GM12872 (cell line): ENCODE data around the gene MED26.

Source experiments
- CTCF ChIP-seq: IDR thresholded peaks from 3 replicates; pipeline ENCODE4 v1.5.1; 2011; ENCODE audit warnings: low read depth, mild to moderate bottlenecking, low read length, moderate library complexity; ENCODE audit not compliant: insufficient read depth

Gene MED26

GRCh38 chr19:16600824-16601223 lies 27.2 kb downstream of the MED26 start:
- TF ChIP-seq CTCF = no peak

- no peak for TF ChIP-seq CTCF
Observed at GRCh38 chr19:16599655-16600346, 28.2 kb downstream of the MED26 start.

GRCh38 chr19:16598848-16599247 lies 29.2 kb downstream of the MED26 start:
- no peak for TF ChIP-seq CTCF

GRCh38 chr19:16596399-16596798 lies 31.6 kb downstream of the MED26 start:
- TF ChIP-seq CTCF = no peak

- no peak; the same call in 2 of the 3 replicates for TF ChIP-seq CTCF
Observed at GRCh38 chr19:16595097-16595496, 32.9 kb downstream of the MED26 start.

GRCh38 chr19:16594681-16595091 lies 33.3 kb downstream of the MED26 start:
- TF ChIP-seq CTCF = peak; percentile 21; the same call in 1 of the 3 replicates

- 0 out of 3 replicates have a peak, but pooled peaks have one; percentile 9 for TF ChIP-seq CTCF
Observed at GRCh38 chr19:16594131-16594586, 33.8 kb downstream of the MED26 start.
